ENCODE results near the gene SLC37A1.

Gene SLC37A1

GRCh38 chr21:42576639-42577038 is 63.0 kb downstream of the SLC37A1 start:
- Histone ChIP-seq H3K9ac (ENCODE audit: low read length) (no peak overlapping the region), H3K36me3 (ENCODE audit: insufficient read depth, low read length) (no peaks in the 10 kb centered on the region), H3K27me3 (ENCODE audit: control insufficient read depth in 1 of 2, insufficient read depth in 2 of 2, low read length in 2 of 2) (no peaks in the 10 kb centered on the region), H3K9me3 (ENCODE audit: low read length) (no peaks in the 10 kb centered on the region), H3K4me1 (ENCODE audit: insufficient read depth, low read length) (no peaks in the 10 kb centered on the region), H3K4me3 (ENCODE audit: low read depth in 1 of 2, low read length in 2 of 2) (no peak overlapping the region), H3K27ac (ENCODE audit: low read depth, low read length) (no peak overlapping the region)

GRCh38 chr21:42578034-42578433 is 64.4 kb downstream of the SLC37A1 start:
- no peak overlapping the region for H3K27ac ChIP-seq (ENCODE audit: low read depth, low read length)
- no peaks in the 10 kb centered on the region for H3K36me3 ChIP-seq (ENCODE audit: insufficient read depth, low read length)
- H3K9ac ChIP-seq (ENCODE audit: low read length), result no peak overlapping the region
- no peaks in the 10 kb centered on the region for H3K27me3 ChIP-seq (ENCODE audit: control insufficient read depth in 1 of 2, insufficient read depth in 2 of 2, low read length in 2 of 2)
- no peaks in the 10 kb centered on the region for H3K9me3 ChIP-seq (ENCODE audit: low read length)
- no peak overlapping the region for H3K4me3 ChIP-seq (ENCODE audit: low read depth in 1 of 2, low read length in 2 of 2)
- H3K4me1 ChIP-seq (ENCODE audit: insufficient read depth, low read length), result no peaks in the 10 kb centered on the region

- no peak overlapping the region for H3K4me3 ChIP-seq (ENCODE audit: low read depth in 1 of 2, low read length in 2 of 2)
- no peaks in the 10 kb centered on the region for H3K9me3 ChIP-seq (ENCODE audit: low read length)
- no peaks in the 10 kb centered on the region for H3K36me3 ChIP-seq (ENCODE audit: insufficient read depth, low read length)
- H3K4me1 ChIP-seq (ENCODE audit: insufficient read depth, low read length), result no peaks in the 10 kb centered on the region
- H3K9ac ChIP-seq (ENCODE audit: low read length), result no peak overlapping the region
- H3K27me3 ChIP-seq (ENCODE audit: control insufficient read depth in 1 of 2, insufficient read depth in 2 of 2, low read length in 2 of 2), result no peaks in the 10 kb centered on the region
- H3K27ac ChIP-seq (ENCODE audit: low read depth, low read length), result no peak overlapping the region
Measured at GRCh38 chr21:42578761-42579415, 65.2 kb downstream of the SLC37A1 start.

- H3K9ac ChIP-seq (ENCODE audit: low read length), result no peak overlapping the region
- H3K9me3 ChIP-seq (ENCODE audit: low read length), result no peaks in the 10 kb centered on the region
- no peak overlapping the region for H3K27ac ChIP-seq (ENCODE audit: low read depth, low read length)
- no peaks in the 10 kb centered on the region for H3K36me3 ChIP-seq (ENCODE audit: insufficient read depth, low read length)
- no peak overlapping the region for H3K4me3 ChIP-seq (ENCODE audit: low read depth in 1 of 2, low read length in 2 of 2)
- H3K27me3 ChIP-seq (ENCODE audit: control insufficient read depth in 1 of 2, insufficient read depth in 2 of 2, low read length in 2 of 2), result no peaks in the 10 kb centered on the region
- H3K4me1 ChIP-seq (ENCODE audit: insufficient read depth, low read length), result no peaks in the 10 kb centered on the region
Measured at GRCh38 chr21:42579456-42580075, 65.9 kb downstream of the SLC37A1 start.

GRCh38 chr21:42580076-42580792 is 66.6 kb downstream of the SLC37A1 start:
- H3K4me3 ChIP-seq (ENCODE audit: low read depth in 1 of 2, low read length in 2 of 2), result no peak overlapping the region
- H3K9ac ChIP-seq (ENCODE audit: low read length), result no peak overlapping the region
- no peak overlapping the region for H3K27ac ChIP-seq (ENCODE audit: low read depth, low read length)
- H3K9me3 ChIP-seq (ENCODE audit: low read length), result no peaks in the 10 kb centered on the region
- no peaks in the 10 kb centered on the region for H3K27me3 ChIP-seq (ENCODE audit: control insufficient read depth in 1 of 2, insufficient read depth in 2 of 2, low read length in 2 of 2)
- H3K36me3 ChIP-seq (ENCODE audit: insufficient read depth, low read length), result no peaks in the 10 kb centered on the region
- no peaks in the 10 kb centered on the region for H3K4me1 ChIP-seq (ENCODE audit: insufficient read depth, low read length)

GRCh38 chr21:42580793-42581321 is 67.2 kb downstream of the SLC37A1 start:
- Histone ChIP-seq H3K9me3 (ENCODE audit: low read length) (no peaks in the 10 kb centered on the region), H3K9ac (ENCODE audit: low read length) (no peak overlapping the region), H3K4me3 (ENCODE audit: low read depth in 1 of 2, low read length in 2 of 2) (no peak overlapping the region), H3K4me1 (ENCODE audit: insufficient read depth, low read length) (no peaks in the 10 kb centered on the region), H3K27me3 (ENCODE audit: control insufficient read depth in 1 of 2, insufficient read depth in 2 of 2, low read length in 2 of 2) (no peaks in the 10 kb centered on the region), H3K27ac (ENCODE audit: low read depth, low read length) (no peak overlapping the region), H3K36me3 (ENCODE audit: insufficient read depth, low read length) (no peaks in the 10 kb centered on the region)

- Histone ChIP-seq H3K4me3 (ENCODE audit: low read depth in 1 of 2, low read length in 2 of 2) (no peak overlapping the region), H3K9ac (ENCODE audit: low read length) (no peak overlapping the region), H3K4me1 (ENCODE audit: insufficient read depth, low read length) (no peaks in the 10 kb centered on the region), H3K9me3 (ENCODE audit: low read length) (no peaks in the 10 kb centered on the region), H3K27me3 (ENCODE audit: control insufficient read depth in 1 of 2, insufficient read depth in 2 of 2, low read length in 2 of 2) (no peaks in the 10 kb centered on the region), H3K36me3 (ENCODE audit: insufficient read depth, low read length) (no peaks in the 10 kb centered on the region), H3K27ac (ENCODE audit: low read depth, low read length) (no peak overlapping the region)
Measured at GRCh38 chr21:42581336-42581992, 67.8 kb downstream of the SLC37A1 start.

- no peak overlapping the region for H3K27ac ChIP-seq (ENCODE audit: low read depth, low read length)
- no peaks in the 10 kb centered on the region for H3K36me3 ChIP-seq (ENCODE audit: insufficient read depth, low read length)
- H3K27me3 ChIP-seq (ENCODE audit: control insufficient read depth in 1 of 2, insufficient read depth in 2 of 2, low read length in 2 of 2), result no peaks in the 10 kb centered on the region
- H3K4me1 ChIP-seq (ENCODE audit: insufficient read depth, low read length), result no peaks in the 10 kb centered on the region
- H3K4me3 ChIP-seq (ENCODE audit: low read depth in 1 of 2, low read length in 2 of 2), result no peak overlapping the region
- H3K9me3 ChIP-seq (ENCODE audit: low read length), result no peaks in the 10 kb centered on the region
- no peak overlapping the region for H3K9ac ChIP-seq (ENCODE audit: low read length)
Measured at GRCh38 chr21:42581993-42582786, 68.5 kb downstream of the SLC37A1 start.

GRCh38 chr21:42582787-42583476 is 69.3 kb downstream of the SLC37A1 start:
- Histone ChIP-seq H3K27me3 (ENCODE audit: control insufficient read depth in 1 of 2, insufficient read depth in 2 of 2, low read length in 2 of 2) (no peaks in the 10 kb centered on the region), H3K4me1 (ENCODE audit: insufficient read depth, low read length) (no peaks in the 10 kb centered on the region), H3K36me3 (ENCODE audit: insufficient read depth, low read length) (no peaks in the 10 kb centered on the region), H3K9ac (ENCODE audit: low read length) (no peak overlapping the region), H3K9me3 (ENCODE audit: low read length) (no peaks in the 10 kb centered on the region), H3K4me3 (ENCODE audit: low read depth in 1 of 2, low read length in 2 of 2) (no peak overlapping the region), H3K27ac (ENCODE audit: low read depth, low read length) (no peak overlapping the region)

GRCh38 chr21:42583477-42584295 is 70.0 kb downstream of the SLC37A1 start:
- Histone ChIP-seq H3K27me3 (ENCODE audit: control insufficient read depth in 1 of 2, insufficient read depth in 2 of 2, low read length in 2 of 2) (no peaks in the 10 kb centered on the region), H3K27ac (ENCODE audit: low read depth, low read length) (no peak overlapping the region), H3K36me3 (ENCODE audit: insufficient read depth, low read length) (no peaks in the 10 kb centered on the region), H3K9me3 (ENCODE audit: low read length) (no peaks in the 10 kb centered on the region), H3K9ac (ENCODE audit: low read length) (no peak overlapping the region), H3K4me3 (ENCODE audit: low read depth in 1 of 2, low read length in 2 of 2) (no peak overlapping the region), H3K4me1 (ENCODE audit: insufficient read depth, low read length) (no peaks in the 10 kb centered on the region)

All from muscle layer of colon (tissue), 2 donors.